Mucosa of descending colon (tissue), 3 donors: ENCODE data around the gene TTC17. TPM values are rescaled to one million over a fixed set of nuclear protein-coding genes. Genes with fewer than 3 reads are reported as not detected.
"Not testable (repeated sequence)": the region's sequence is repeated elsewhere in the genome, so short reads cannot be mapped to it uniquely, and the experiment has no call there.

Source experiments
- ATAC-seq: fragments of 200-7000 bp; cut with Tn5 transposase; one replicate; pipeline ENCODE4 v1.9.1; 2020; ENCODE audit warnings: mild to moderate bottlenecking, moderate library complexity
- DNase-seq, 3 donors: peaks; one replicate each; pipeline ENCODE4 v3.0.0-alpha.2; 2020
- H3K36me3 ChIP-seq: fragments of 200-600 bp; one replicate; pipeline ENCODE4 v1.8.0; 2021; ENCODE audit warnings: low read depth, mild to moderate bottlenecking
- H3K4me1 ChIP-seq: fragments of 200-600 bp; one replicate; pipeline ENCODE4 v1.8.0; 2021; ENCODE audit warnings: low read depth, mild to moderate bottlenecking
- H3K4me3 ChIP-seq: fragments of 200-600 bp; one replicate; pipeline ENCODE4 v1.8.0; 2021; ENCODE audit warnings: mild to moderate bottlenecking
- H3K9me3 ChIP-seq: fragments of 200-600 bp; one replicate; pipeline ENCODE4 v1.8.0; 2021; ENCODE audit warnings: mild to moderate bottlenecking
- intact Hi-C, 2 donors: fragments of 100-400 bp; cut with DNase I in 1 of 2; cut with micrococcal nuclease in 1 of 2; formaldehyde crosslinking; loops; one replicate each; pipeline versions ENCODE4 v1.11.0 to v1.11.1; 2022; cut with DNase I, micrococcal nuclease
- total RNA-seq, 3 donors: library from RNA; stranded (reverse); fragmentation: NEBNext Ultra II Directional in 2 of 3; extraction: Animal tissue kit (Norgen Biotek cat#: 25700) in 2 of 3; gene quantifications; one replicate each; pipeline versions ENCODE4 v1.2.1 to v1.2.4, GENCODE V29; 2021 to 2023
- TF ChIP-seq, protein P1 (sequence below): fragments of 200-600 bp; IDR thresholded peaks from one replicate; pipeline ENCODE4 v1.8.0; 2022; ENCODE audit warnings: antibody characterized with exemption, mild to moderate bottlenecking
- donor health status: DM: no; HTN: no; CAD: no; lungs with moderate emphysema.
- donor health status: DM: no; HTN: no; CAD: no.
- donor health status: DM: no; HTN: yes; CAD: no.

The TTC17 gene
- total RNA-seq, 3 donors from 2014 or later: 68.3 to 100 (median 78.7) TPM

DNA sequence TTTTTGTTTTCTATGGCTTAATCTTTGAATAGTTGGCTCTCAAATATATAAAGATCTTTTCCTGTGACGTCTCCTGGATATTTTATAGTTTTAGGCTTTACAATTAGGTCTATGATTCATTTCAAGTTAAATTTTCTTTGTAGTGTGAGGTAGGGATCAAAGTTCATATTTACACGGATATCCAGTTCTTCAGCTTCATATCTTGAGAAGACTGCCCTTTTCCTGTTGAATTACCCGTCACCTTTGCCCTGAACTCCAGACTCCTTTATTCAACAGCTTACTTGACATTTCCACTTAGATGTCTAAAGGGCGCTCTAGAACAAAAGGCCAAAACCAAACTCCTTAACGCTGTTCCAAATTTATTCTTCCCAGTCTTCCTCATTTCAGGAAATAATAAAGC lies 51.7 kb downstream of the TTC17 start:
- intact Hi-C loops: no loop called here
- ATAC-seq: peak; percentile 99
- H3K36me3 ChIP-seq: no peaks in the 10 kb centered on the region
- H3K4me1 ChIP-seq: peaks cover 10% of the 10 kb centered on the region
- no peak overlapping the region for H3K4me3 ChIP-seq
- H3K9me3 ChIP-seq: no peaks in the 10 kb centered on the region
- TF ChIP-seq, protein P1, sequence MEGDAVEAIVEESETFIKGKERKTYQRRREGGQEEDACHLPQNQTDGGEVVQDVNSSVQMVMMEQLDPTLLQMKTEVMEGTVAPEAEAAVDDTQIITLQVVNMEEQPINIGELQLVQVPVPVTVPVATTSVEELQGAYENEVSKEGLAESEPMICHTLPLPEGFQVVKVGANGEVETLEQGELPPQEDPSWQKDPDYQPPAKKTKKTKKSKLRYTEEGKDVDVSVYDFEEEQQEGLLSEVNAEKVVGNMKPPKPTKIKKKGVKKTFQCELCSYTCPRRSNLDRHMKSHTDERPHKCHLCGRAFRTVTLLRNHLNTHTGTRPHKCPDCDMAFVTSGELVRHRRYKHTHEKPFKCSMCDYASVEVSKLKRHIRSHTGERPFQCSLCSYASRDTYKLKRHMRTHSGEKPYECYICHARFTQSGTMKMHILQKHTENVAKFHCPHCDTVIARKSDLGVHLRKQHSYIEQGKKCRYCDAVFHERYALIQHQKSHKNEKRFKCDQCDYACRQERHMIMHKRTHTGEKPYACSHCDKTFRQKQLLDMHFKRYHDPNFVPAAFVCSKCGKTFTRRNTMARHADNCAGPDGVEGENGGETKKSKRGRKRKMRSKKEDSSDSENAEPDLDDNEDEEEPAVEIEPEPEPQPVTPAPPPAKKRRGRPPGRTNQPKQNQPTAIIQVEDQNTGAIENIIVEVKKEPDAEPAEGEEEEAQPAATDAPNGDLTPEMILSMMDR: no peak
- peak in 1 of 3 donors; percentile 73 for DNase-seq

DNA sequence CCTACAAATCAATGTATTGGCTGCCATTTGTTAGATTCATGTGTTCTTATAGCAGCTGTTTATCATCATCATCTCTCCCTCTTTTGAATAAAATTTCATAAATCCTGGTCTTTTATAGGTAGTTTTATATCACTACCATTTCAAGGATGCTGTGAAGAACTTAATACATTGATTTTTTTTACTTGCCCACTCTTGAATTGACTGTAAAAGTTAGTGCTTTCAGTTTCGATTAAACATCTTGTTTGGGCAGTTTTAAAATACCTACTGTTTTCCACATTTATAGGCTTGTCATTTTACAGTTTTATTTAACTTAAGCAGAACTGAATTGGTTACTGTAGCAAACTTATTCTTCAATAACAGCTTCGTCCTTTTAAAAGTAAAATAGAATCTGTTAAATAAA lies 59.5 kb downstream of the TTC17 start:
- no peaks in the 10 kb centered on the region for H3K4me1 ChIP-seq
- TF ChIP-seq, protein P1: no peak
- no peak overlapping the region for H3K4me3 ChIP-seq
- ATAC-seq (no peak), DNase-seq (no peak)
- no peaks in the 10 kb centered on the region for H3K36me3 ChIP-seq
- no peaks in the 10 kb centered on the region for H3K9me3 ChIP-seq
- intact Hi-C loops: loop anchor here in 1 of 2 donors (5.0 kb wide), 1 partner anchor 106 kb away; the partner anchor contains the start of gene API5

DNA sequence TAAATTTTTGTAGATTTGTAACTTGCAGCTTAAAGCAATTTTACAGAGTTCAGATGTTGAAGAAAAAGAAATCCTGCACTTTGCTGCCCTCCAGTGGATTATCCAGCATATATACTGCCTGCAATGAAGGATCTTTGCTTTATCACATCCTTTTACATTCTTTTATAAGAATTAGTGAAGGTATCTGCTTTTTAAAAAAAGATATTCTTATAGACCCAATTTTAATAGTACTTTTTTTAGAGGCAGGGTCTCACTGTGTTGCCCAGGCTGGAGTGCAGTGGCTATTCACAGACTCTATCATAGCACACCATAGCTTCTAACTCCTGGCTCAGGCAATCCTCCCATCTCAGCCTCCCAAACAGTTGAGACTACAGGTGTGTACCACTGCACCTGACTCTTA lies 60.7 kb downstream of the TTC17 start:
- ATAC-seq (peak; percentile 69), DNase-seq (peak in 1 of 3 donors; percentile 78)
- Histone ChIP-seq H3K4me1 (no peaks in the 10 kb centered on the region), H3K36me3 (no peaks in the 10 kb centered on the region), H3K9me3 (no peaks in the 10 kb centered on the region), H3K4me3 (no peak overlapping the region)
- intact Hi-C loops: loop anchor here in 1 of 2 donors (5.0 kb wide), 1 partner anchor 107 kb away; the partner anchor contains the start of gene API5
- TF ChIP-seq, protein P1: peak; percentile 48

DNA sequence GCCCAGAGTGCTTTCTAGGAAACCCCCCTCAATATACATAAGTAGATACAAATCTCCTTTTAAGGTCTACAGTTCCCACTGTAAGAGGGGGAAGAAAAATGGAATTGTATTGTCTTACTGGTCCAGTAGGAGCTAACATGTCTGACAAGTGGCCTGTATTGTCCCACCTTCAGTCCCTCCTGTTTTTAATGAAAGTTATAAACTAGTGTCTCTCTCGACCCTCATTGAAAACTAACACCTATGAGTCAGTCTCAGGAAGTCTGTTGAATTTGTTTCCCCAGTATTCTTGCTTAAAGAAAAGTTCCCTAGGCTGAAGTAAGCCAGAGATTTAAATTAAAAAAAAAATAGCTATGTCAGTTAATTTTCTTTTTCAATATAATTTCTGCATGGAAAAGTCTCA lies 69.3 kb downstream of the TTC17 start:
- TF ChIP-seq, protein P1: no peak
- Histone ChIP-seq H3K9me3 (no peaks in the 10 kb centered on the region), H3K4me3 (no peak overlapping the region), H3K36me3 (no peaks in the 10 kb centered on the region), H3K4me1 (no peaks in the 10 kb centered on the region)
- intact Hi-C loops: no loop called here
- DNase-seq (no peak), ATAC-seq (no peak)

DNA sequence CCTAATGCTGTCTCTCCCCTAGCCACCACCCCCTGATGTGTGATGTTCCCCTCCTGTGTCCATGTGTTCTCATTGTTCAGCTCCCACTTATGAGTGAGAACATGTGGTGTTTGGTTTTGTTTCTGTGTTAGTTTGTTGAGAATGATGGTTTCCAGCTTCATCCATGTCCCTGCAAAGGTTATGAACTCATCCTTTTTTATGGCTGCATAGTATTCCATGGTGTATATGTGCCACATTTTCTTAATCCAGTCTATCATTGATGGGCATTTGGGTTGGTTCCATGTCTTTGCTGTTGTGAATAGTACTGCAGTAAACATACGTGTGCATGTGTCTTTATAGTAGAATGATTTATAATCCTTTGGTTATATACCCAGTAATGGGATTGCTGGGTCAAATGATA lies 72.2 kb downstream of the TTC17 start:
- H3K36me3 ChIP-seq, DNase-seq, H3K4me1 ChIP-seq, ATAC-seq, H3K4me3 ChIP-seq, H3K9me3 ChIP-seq, intact Hi-C loops: not testable (repeated sequence)

DNA sequence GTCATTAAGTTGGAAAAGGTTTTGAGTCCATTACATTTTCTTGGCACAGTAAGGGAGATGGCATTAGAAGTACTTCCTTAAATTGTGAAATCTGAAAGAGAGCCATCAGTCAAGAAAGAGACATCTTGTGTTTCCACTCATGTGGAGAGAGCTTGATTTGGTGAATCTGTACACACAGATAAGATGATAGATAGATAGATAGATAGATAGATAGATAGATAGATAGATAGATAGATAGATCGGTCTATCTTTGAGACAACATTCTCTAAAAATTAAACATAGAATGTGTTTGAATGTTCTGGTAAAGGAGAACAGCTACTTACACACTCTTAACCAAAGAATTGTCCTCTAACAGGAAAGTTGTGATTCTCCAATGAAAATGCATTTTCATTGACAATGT lies 76.2 kb downstream of the TTC17 start:
- H3K9me3 ChIP-seq: no peaks in the 10 kb centered on the region
- DNase-seq (no peak), ATAC-seq (no peak)
- H3K4me1 ChIP-seq: no peaks in the 10 kb centered on the region
- no peaks in the 10 kb centered on the region for H3K36me3 ChIP-seq
- intact Hi-C loops: no loop called here
- TF ChIP-seq, protein P1: no peak
- H3K4me3 ChIP-seq: no peak overlapping the region
